ENCODE results near the gene SLC11A2. TPM values are rescaled to one million over a fixed set of nuclear protein-coding genes. Genes with fewer than 3 reads are reported as not detected.
"Not testable (repeated sequence)": the region's sequence is repeated elsewhere in the genome, so short reads cannot be mapped to it uniquely, and the experiment has no call there.

Gene SLC11A2
- total RNA-seq, 1 experiment from 2014 or later = 31.8 TPM

GRCh38 chr12:51027342-51027835, 1.2 kb upstream of the SLC11A2 start:
- DNase-seq (ENCODE audit: low read depth) = no peak

GRCh38 chr12:51025338-51025835, 797 bp downstream of the SLC11A2 start:
- DNase-seq (ENCODE audit: low read depth) = no peak

- DNase-seq (ENCODE audit: low read depth) = no peak
Measured at GRCh38 chr12:51023625-51024382, 2.4 kb downstream of the SLC11A2 start.

- no peak for DNase-seq (ENCODE audit: low read depth)
Measured at GRCh38 chr12:51021694-51022093, 4.5 kb downstream of the SLC11A2 start.

- no peak for DNase-seq (ENCODE audit: low read depth)
Measured at GRCh38 chr12:51020448-51021182, 5.6 kb downstream of the SLC11A2 start.

- no peak for DNase-seq (ENCODE audit: low read depth)
Measured at GRCh38 chr12:51019927-51020326, 6.3 kb downstream of the SLC11A2 start.

GRCh38 chr12:51018956-51019355, 7.2 kb downstream of the SLC11A2 start:
- no peak for DNase-seq (ENCODE audit: low read depth)

GRCh38 chr12:51017452-51017851, 8.7 kb downstream of the SLC11A2 start:
- no peak for DNase-seq (ENCODE audit: low read depth)

- DNase-seq (ENCODE audit: low read depth) = not testable (repeated sequence)
Measured at GRCh38 chr12:51014467-51014866, 11.7 kb downstream of the SLC11A2 start.

- no peak for DNase-seq (ENCODE audit: low read depth)
Measured at GRCh38 chr12:51013441-51013840, 12.7 kb downstream of the SLC11A2 start.

- DNase-seq (ENCODE audit: low read depth) = no peak
Measured at GRCh38 chr12:51012570-51013236, 13.5 kb downstream of the SLC11A2 start.

- no peak for DNase-seq (ENCODE audit: low read depth)
Measured at GRCh38 chr12:51011955-51012354, 14.2 kb downstream of the SLC11A2 start.

- DNase-seq (ENCODE audit: low read depth) = no peak
Measured at GRCh38 chr12:51009056-51009440, 17.1 kb downstream of the SLC11A2 start.

- no peak for DNase-seq (ENCODE audit: low read depth)
Measured at GRCh38 chr12:51008329-51009055, 17.7 kb downstream of the SLC11A2 start.

GRCh38 chr12:51005671-51006070, 20.5 kb downstream of the SLC11A2 start:
- DNase-seq (ENCODE audit: low read depth) = no peak

GRCh38 chr12:51005030-51005429, 21.2 kb downstream of the SLC11A2 start:
- DNase-seq (ENCODE audit: low read depth) = no peak

GRCh38 chr12:51004504-51004903, 21.7 kb downstream of the SLC11A2 start:
- DNase-seq (ENCODE audit: low read depth) = no peak

- no peak for DNase-seq (ENCODE audit: low read depth)
Measured at GRCh38 chr12:51001799-51002198, 24.4 kb downstream of the SLC11A2 start.

GRCh38 chr12:51000245-51000644, 25.9 kb downstream of the SLC11A2 start:
- DNase-seq (ENCODE audit: low read depth) = peak; percentile 66

GRCh38 chr12:50999093-50999492, 27.1 kb downstream of the SLC11A2 start:
- DNase-seq (ENCODE audit: low read depth) = no peak

GRCh38 chr12:50992819-50993218, 33.4 kb downstream of the SLC11A2 start:
- no peak for DNase-seq (ENCODE audit: low read depth)
